GM23338 (cell line): ENCODE measurements around the gene C11orf42. TPM values are rescaled to one million over a fixed set of nuclear protein-coding genes. Genes with fewer than 3 reads are reported as not detected.

Source experiments
- ATAC-seq: fragments of 200-7000 bp; cut with Tn5 transposase; 3 replicates; pipeline ENCODE4 v1.9.1; 2020
- DNase-seq: peaks from one replicate; pipeline ENCODE4 v3.0.0-alpha.2; 2015; ENCODE audit warnings: low spot score
- H2AFZ ChIP-seq: fragments of 200-600 bp; sonication (generic); 2 replicates; pipeline ENCODE4 v1.8.0; 2016; ENCODE audit warnings: antibody characterized with exemption, mild to moderate bottlenecking, moderate library complexity
- H3F3A ChIP-seq: fragments of 200-600 bp; sonication (generic); replicated peaks from 2 replicates; pipeline ENCODE4 v1.8.0; 2017; ENCODE audit warnings: antibody characterized with exemption, mixed run types, low read depth
- H3K27ac ChIP-seq: fragments of 200-600 bp; sonication (generic); 2 replicates; pipeline ENCODE4 v1.6.1; 2016; ENCODE audit warnings: low read depth
- H3K27me3 ChIP-seq: fragments of 200-600 bp; sonication (generic); 2 replicates; pipeline ENCODE4 v1.8.0; 2016; ENCODE audit warnings: mild to moderate bottlenecking, mixed run types, moderate library complexity; ENCODE audit not compliant: insufficient read depth
- H3K36me3 ChIP-seq: fragments of 200-600 bp; sonication (generic); 2 replicates; pipeline ENCODE4 v1.8.0; 2016; ENCODE audit warnings: mild to moderate bottlenecking; ENCODE audit not compliant: insufficient read depth
- H3K4me1 ChIP-seq: fragments of 200-600 bp; sonication (generic); 2 replicates; pipeline ENCODE4 v1.8.0; 2016; ENCODE audit warnings: mild to moderate bottlenecking, moderate library complexity; ENCODE audit not compliant: insufficient read depth
- H3K4me2 ChIP-seq: fragments of 200-600 bp; sonication (generic); 2 replicates; pipeline ENCODE4 v1.7.1; 2017; ENCODE audit warnings: mixed run types
- H3K4me3 ChIP-seq: fragments of 200-600 bp; sonication (generic); 2 replicates; pipeline ENCODE4 v1.6.1; 2016; ENCODE audit warnings: mixed run types
- H3K79me2 ChIP-seq: fragments of 200-600 bp; sonication (generic); replicated peaks from 2 replicates; pipeline ENCODE4 v1.8.0; 2017; ENCODE audit warnings: mild to moderate bottlenecking; ENCODE audit not compliant: insufficient read depth
- H3K9me2 ChIP-seq: fragments of 200-600 bp; sonication (generic); 2 replicates; pipeline ENCODE4 v1.8.0; 2017; ENCODE audit not compliant: insufficient read depth
- H4K20me1 ChIP-seq: fragments of 200-600 bp; sonication (generic); replicated peaks from 2 replicates; pipeline ENCODE4 v1.8.0; 2017; ENCODE audit warnings: mild to moderate bottlenecking; ENCODE audit not compliant: insufficient read depth
- H3K27ac Mint-ChIP-seq: 2 replicates; pipeline ENCODE4 v1.8.0; 2020; ENCODE audit warnings: inconsistent platforms, mild to moderate bottlenecking, moderate library complexity, mixed read lengths
- H3K27me3 Mint-ChIP-seq: 3 replicates; pipeline ENCODE4 v1.8.0; 2022; ENCODE audit warnings: low read depth, mild to moderate bottlenecking, moderate library complexity, mixed read lengths, inconsistent platforms; ENCODE audit not compliant: insufficient read depth, poor library complexity
- H3K36me3 Mint-ChIP-seq: 3 replicates; pipeline ENCODE4 v1.8.0; 2021; ENCODE audit warnings: low read depth, mild to moderate bottlenecking, inconsistent platforms, moderate library complexity, mixed read lengths
- H3K4me1 Mint-ChIP-seq: 3 replicates; pipeline ENCODE4 v1.8.0; 2020; ENCODE audit warnings: mild to moderate bottlenecking, inconsistent platforms, mixed read lengths
- H3K4me3 Mint-ChIP-seq: 3 replicates; pipeline ENCODE4 v1.8.0; 2021; ENCODE audit warnings: moderate library complexity, mild to moderate bottlenecking, inconsistent platforms, mixed read lengths
- H3K9me3 Mint-ChIP-seq: 3 replicates; pipeline ENCODE4 v1.8.0; 2020; ENCODE audit warnings: moderate library complexity, mild to moderate bottlenecking, inconsistent platforms, mixed read lengths
- CTCF ChIP-seq, 2 experiments: fragments of 200-600 bp in 1 of 2; sonication (generic) in 1 of 2; conservative IDR thresholded peaks; 2 replicates each; pipeline versions ENCODE4 v1.5.1 to v1.6.1; 2016 to 2017; ENCODE audit warnings: antibody characterized with exemption in 2 of 2, low read depth in 2 of 2, mild to moderate bottlenecking in 2 of 2, moderate library complexity in 1 of 2
- ETS1 ChIP-seq: IDR thresholded peaks from 2 replicates; pipeline ENCODE4 v1.6.1; 2016; ENCODE audit warnings: antibody characterized with exemption
- EZH2 ChIP-seq: fragments of 200-600 bp; sonication (generic); IDR thresholded peaks from one replicate; pipeline ENCODE4 v1.8.0; 2017; ENCODE audit warnings: antibody characterized with exemption, mild to moderate bottlenecking, low read depth; ENCODE audit not compliant: unreplicated experiment
- EZH2phosphoT487 ChIP-seq: fragments of 200-600 bp; sonication (generic); IDR thresholded peaks from one replicate; pipeline ENCODE4 v1.8.1; 2018; ENCODE audit warnings: antibody characterized with exemption; ENCODE audit not compliant: unreplicated experiment
- JUNB ChIP-seq: IDR thresholded peaks from one replicate; pipeline ENCODE4 v1.6.1; 2016; ENCODE audit warnings: antibody characterized with exemption; ENCODE audit not compliant: unreplicated experiment
- POLR2AphosphoS5 ChIP-seq: IDR thresholded peaks from 2 replicates; pipeline ENCODE4 v1.6.1; 2016; ENCODE audit warnings: antibody characterized with exemption, low read depth
- ZNF331 ChIP-seq: fragments of 250-450 bp; sonication (Bioruptor Pico); IDR thresholded peaks from 2 replicates; pipeline ENCODE4 v1.5.0; 2020; ENCODE audit warnings: low read depth, mild to moderate bottlenecking, moderate library complexity
- polyA plus RNA-seq: library from polyadenylated mRNA; unstranded; fragments of >200 nt; fragmentation: Nextera tagmentation; extraction: Ambion mirVana; gene quantifications from 2 replicates; pipeline ENCODE4 v1.2.1, GENCODE V29; 2016
- total RNA-seq: library from RNA; depleted of rRNA; stranded (reverse); fragments of >200 nt; shearing (Covaris generic); gene quantifications from 2 replicates; pipeline ENCODE4 v1.2.3, GENCODE V29; 2014

The C11orf42 gene
- total and polyA plus RNA-seq, 2 experiments from 2014 or later: not detected

- H3K4me1 Mint-ChIP-seq: peaks cover 8% of the 10 kb centered on the region
- H3K79me2 ChIP-seq: no peaks in the 10 kb centered on the region
- peaks cover 2% of the 10 kb centered on the region for H3K27me3 Mint-ChIP-seq
- H3K4me3 ChIP-seq: no peak overlapping the region
- H3K27ac Mint-ChIP-seq: no peak overlapping the region
- H3K4me3 Mint-ChIP-seq: no peak overlapping the region
- peaks cover 5% of the 10 kb centered on the region; the same call in 1 of the 2 replicates for H4K20me1 ChIP-seq
- peaks cover 7% of the 10 kb centered on the region; the same call in 1 of the 2 replicates for H3K4me1 ChIP-seq
- no peaks in the 10 kb centered on the region for H3K9me2 ChIP-seq
- no peak for TF ChIP-seq CTCF (conservative IDR thresholded peaks at IDR 0.05; ENCODE audit: low read depth in 2 of 2)
- no peak for TF ChIP-seq JUNB
- TF ChIP-seq EZH2phosphoT487: no peak
- no peak for TF ChIP-seq ETS1
- H3K9me3 Mint-ChIP-seq: no peaks in the 10 kb centered on the region
- H3K4me2 ChIP-seq: no peak overlapping the region
- no peak overlapping the region for H3K27ac ChIP-seq
- ATAC-seq (no peak), DNase-seq (no peak)
- no peaks in the 10 kb centered on the region for H3K36me3 ChIP-seq
- no peaks in the 10 kb centered on the region for H3K36me3 Mint-ChIP-seq
- no peaks in the 10 kb centered on the region for H3K27me3 ChIP-seq
- no peak overlapping the region for H2AFZ ChIP-seq
- no peaks in the 10 kb centered on the region for H3F3A ChIP-seq
These were observed 3.3 kb upstream of the C11orf42 start for GRCh38 chr11:6202041-6202440.

- H3K4me2 ChIP-seq: no peak overlapping the region
- H3K4me3 ChIP-seq: no peak overlapping the region
- H3K36me3 ChIP-seq: no peaks in the 10 kb centered on the region
- no peak overlapping the region for H2AFZ ChIP-seq
- Mint-ChIP-seq H3K9me3 (no peaks in the 10 kb centered on the region), H3K27me3 (peaks cover 2% of the 10 kb centered on the region), H3K36me3 (no peaks in the 10 kb centered on the region), H3K4me3 (no peak overlapping the region), H3K27ac (no peak overlapping the region), H3K4me1 (peaks cover 8% of the 10 kb centered on the region)
- H3K9me2 ChIP-seq: no peaks in the 10 kb centered on the region
- ATAC-seq (no peak), DNase-seq (no peak)
- H3F3A ChIP-seq: no peaks in the 10 kb centered on the region
- H3K27me3 ChIP-seq: no peaks in the 10 kb centered on the region
- peaks cover 7% of the 10 kb centered on the region; the same call in 1 of the 2 replicates for H3K4me1 ChIP-seq
- no peaks in the 10 kb centered on the region for H3K79me2 ChIP-seq
- TF ChIP-seq POLR2AphosphoS5 (no peak), CTCF (conservative IDR thresholded peaks at IDR 0.05; ENCODE audit: low read depth in 2 of 2) (no peak), EZH2 (no peak), ZNF331 (no peak)
- no peak overlapping the region for H3K27ac ChIP-seq
- peaks cover 5% of the 10 kb centered on the region; the same call in 1 of the 2 replicates for H4K20me1 ChIP-seq
These were observed 2.0 kb upstream of the C11orf42 start for GRCh38 chr11:6203327-6203726.
